NB4 (cell line): ENCODE data around the gene TKFC.

Experiments used
- DNase-seq: peaks from one replicate; pipeline ENCODE4 v3.0.0; 2010; ENCODE audit warnings: low read depth
- H3K4me3 ChIP-seq: one replicate; pipeline ENCODE4 v1.5.1; 2011; ENCODE audit warnings: mild to moderate bottlenecking, low read depth, low read length, moderate library complexity
- MAX ChIP-seq: IDR thresholded peaks from 2 replicates; pipeline ENCODE4 v1.6.1; 2011; ENCODE audit warnings: low read depth, low read length
- MYC ChIP-seq: IDR thresholded peaks from 2 replicates; pipeline ENCODE4 v1.6.1; 2011; ENCODE audit warnings: low read depth, low read length
- POLR2A ChIP-seq: IDR thresholded peaks from 2 replicates; pipeline ENCODE4 v1.6.1; 2011; ENCODE audit warnings: mild to moderate bottlenecking; ENCODE audit not compliant: insufficient read length; ENCODE audit errors: extremely low read depth
- TF ChIP-seq, protein P1 (sequence below): IDR thresholded peaks from one replicate; pipeline ENCODE4 v1.5.1; 2012; ENCODE audit warnings: low read depth, low read length

The TKFC gene

GRCh38 chr11:61328351-61328750 is 4.7 kb upstream of the TKFC start:
- TF ChIP-seq, protein P1, sequence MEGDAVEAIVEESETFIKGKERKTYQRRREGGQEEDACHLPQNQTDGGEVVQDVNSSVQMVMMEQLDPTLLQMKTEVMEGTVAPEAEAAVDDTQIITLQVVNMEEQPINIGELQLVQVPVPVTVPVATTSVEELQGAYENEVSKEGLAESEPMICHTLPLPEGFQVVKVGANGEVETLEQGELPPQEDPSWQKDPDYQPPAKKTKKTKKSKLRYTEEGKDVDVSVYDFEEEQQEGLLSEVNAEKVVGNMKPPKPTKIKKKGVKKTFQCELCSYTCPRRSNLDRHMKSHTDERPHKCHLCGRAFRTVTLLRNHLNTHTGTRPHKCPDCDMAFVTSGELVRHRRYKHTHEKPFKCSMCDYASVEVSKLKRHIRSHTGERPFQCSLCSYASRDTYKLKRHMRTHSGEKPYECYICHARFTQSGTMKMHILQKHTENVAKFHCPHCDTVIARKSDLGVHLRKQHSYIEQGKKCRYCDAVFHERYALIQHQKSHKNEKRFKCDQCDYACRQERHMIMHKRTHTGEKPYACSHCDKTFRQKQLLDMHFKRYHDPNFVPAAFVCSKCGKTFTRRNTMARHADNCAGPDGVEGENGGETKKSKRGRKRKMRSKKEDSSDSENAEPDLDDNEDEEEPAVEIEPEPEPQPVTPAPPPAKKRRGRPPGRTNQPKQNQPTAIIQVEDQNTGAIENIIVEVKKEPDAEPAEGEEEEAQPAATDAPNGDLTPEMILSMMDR = no peak
- no peak for TF ChIP-seq MAX
- TF ChIP-seq POLR2A = no peak
- no peak for TF ChIP-seq MYC
- no peak overlapping the region for H3K4me3 ChIP-seq
- no peak for DNase-seq

GRCh38 chr11:61329871-61330270 is 3.2 kb upstream of the TKFC start:
- DNase-seq = no peak
- peak overlapping the region; percentile 8 for H3K4me3 ChIP-seq
- no peak for TF ChIP-seq POLR2A
- no peak for TF ChIP-seq MYC
- TF ChIP-seq, protein P1 = no peak
- TF ChIP-seq MAX = no peak

DNA sequence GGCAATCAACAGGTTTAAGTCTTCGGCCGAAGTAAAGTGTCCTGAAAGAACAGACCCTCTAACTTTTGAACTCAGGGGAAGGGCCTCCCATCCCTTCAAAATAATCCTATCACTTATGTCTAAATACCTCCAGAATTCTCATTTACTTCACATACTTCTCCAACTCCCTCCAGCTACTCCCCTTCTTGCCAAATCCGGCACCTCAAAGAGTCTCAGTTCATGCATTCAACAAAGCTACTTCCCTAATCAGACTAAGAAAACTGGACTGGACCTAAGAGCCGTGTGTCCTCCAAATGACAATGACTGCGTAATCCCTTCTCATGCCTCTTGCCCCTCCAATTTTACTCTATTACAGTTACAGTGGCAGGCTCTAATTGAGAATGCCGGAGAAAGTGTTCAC is 1.4 kb upstream of the TKFC start:
- peak overlapping the region; percentile 77 for H3K4me3 ChIP-seq
- TF ChIP-seq MAX (no peak), MYC (no peak), POLR2A (no peak)
- TF ChIP-seq, protein P1 = no peak
- peak; percentile 71 for DNase-seq

- peak; percentile 40 for DNase-seq
- peak overlapping the region; percentile 77 for H3K4me3 ChIP-seq
- TF ChIP-seq MAX (no peak), MYC (no peak)
Measured at GRCh38 chr11:61332281-61332796, 689 bp upstream of the TKFC start.

GRCh38 chr11:61333550-61334433 is 764 bp downstream of the TKFC start:
- TF ChIP-seq MAX (peak; percentile 88), MYC (peak; percentile 64), POLR2A (no peak)
- TF ChIP-seq, protein P1 = no peak
- peak overlapping the region; percentile 77 for H3K4me3 ChIP-seq
- DNase-seq = peak; percentile 75

- DNase-seq = peak; percentile 32
- TF ChIP-seq POLR2A (no peak), MAX (no peak), MYC (no peak)
- TF ChIP-seq, protein P1 = no peak
- H3K4me3 ChIP-seq = no peak overlapping the region
Measured at GRCh38 chr11:61334434-61335354, 1.7 kb downstream of the TKFC start.
